Right kidney (tissue), 9 donors: ENCODE measurements around the gene UBE2K.
"Not testable (repeated sequence)": the region's sequence is repeated elsewhere in the genome, so short reads cannot be mapped to it uniquely, and the experiment has no call there.

Source experiments
- DNase-seq: peaks from one replicate; pipeline ENCODE4 v3.0.0-alpha.2; 2016
- long read RNA-seq, 8 donors: transcript quantifications; one replicate each; lab custom pipeline, GENCODE V29; 2026

Gene UBE2K
- long read RNA-seq, donor 1, full-length matches to known transcripts, result 35 of 53 reads
- long read RNA-seq, donor 1, partial matches to known transcripts, result 13 of 53 reads
- long read RNA-seq, donor 1, other reads (novel, unspliced or antisense), result 5 of 53 reads
- long read RNA-seq, donor 2, full-length matches to known transcripts, result 23 of 39 reads
- long read RNA-seq, donor 2, partial matches to known transcripts, result 16 of 39 reads
- long read RNA-seq, donor 2, other reads (novel, unspliced or antisense), result 0 of 39 reads
- long read RNA-seq, donor 3, full-length matches to known transcripts, result 10 of 17 reads
- long read RNA-seq, donor 3, partial matches to known transcripts, result 7 of 17 reads
- long read RNA-seq, donor 3, other reads (novel, unspliced or antisense), result 0 of 17 reads
- long read RNA-seq, donor 4, full-length matches to known transcripts, result 20 of 85 reads
- long read RNA-seq, donor 4, partial matches to known transcripts, result 59 of 85 reads
- long read RNA-seq, donor 4, other reads (novel, unspliced or antisense), result 6 of 85 reads
- long read RNA-seq, donor 5, full-length matches to known transcripts, result 27 of 53 reads
- long read RNA-seq, donor 5, partial matches to known transcripts, result 21 of 53 reads
- long read RNA-seq, donor 5, other reads (novel, unspliced or antisense), result 5 of 53 reads
- long read RNA-seq, donor 6, full-length matches to known transcripts, result 22 of 35 reads
- long read RNA-seq, donor 6, partial matches to known transcripts, result 13 of 35 reads
- long read RNA-seq, donor 6, other reads (novel, unspliced or antisense), result 0 of 35 reads
- long read RNA-seq, donor 7, full-length matches to known transcripts, result 45 of 106 reads
- long read RNA-seq, donor 7, partial matches to known transcripts, result 61 of 106 reads
- long read RNA-seq, donor 7, other reads (novel, unspliced or antisense), result 0 of 106 reads
- long read RNA-seq, donor 8, full-length matches to known transcripts, result 26 of 46 reads
- long read RNA-seq, donor 8, partial matches to known transcripts, result 15 of 46 reads
- long read RNA-seq, donor 8, other reads (novel, unspliced or antisense), result 5 of 46 reads

DNA sequence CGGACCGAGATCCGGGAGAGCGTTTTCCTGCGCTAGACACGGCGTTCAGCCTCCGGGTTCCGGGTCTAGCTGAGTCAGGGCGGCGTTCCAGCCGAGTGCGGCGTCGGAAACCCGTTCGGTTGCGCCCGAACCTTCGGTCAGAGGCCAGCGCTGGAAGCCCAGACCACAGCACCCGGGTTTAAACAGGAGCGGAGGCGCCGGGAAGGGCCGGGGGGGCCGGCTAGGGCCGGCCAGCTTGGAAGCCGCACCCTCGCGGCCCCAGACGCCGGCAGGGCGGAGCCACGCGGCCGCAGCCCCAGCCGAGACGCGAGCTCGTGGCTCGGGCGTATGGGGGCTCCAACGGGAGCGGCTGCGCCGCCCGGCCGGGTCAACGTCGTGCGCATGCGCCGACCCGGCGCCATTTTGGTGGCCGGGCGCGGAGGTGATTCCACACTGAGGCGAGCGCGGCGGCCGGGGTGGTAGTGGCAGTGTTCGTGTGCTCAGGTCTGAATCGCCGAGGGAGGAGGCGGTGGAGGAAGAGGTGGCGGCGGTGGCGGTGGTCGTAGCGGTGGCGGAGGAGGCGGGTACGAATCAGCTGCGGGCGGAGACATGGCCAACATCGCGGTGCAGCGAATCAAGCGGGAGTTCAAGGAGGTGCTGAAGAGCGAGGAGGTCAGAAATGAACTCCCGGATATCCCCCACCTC, at the start of gene UBE2K:
UBE2K (plus strand) TSS at position 397 of the 684 bp plus-strand sequence; CDS start at position 589, 192 bp downstream.
- peak; percentile 96 for DNase-seq

- no peak for DNase-seq
These were observed 49.7 kb upstream of the UBE2K start for GRCh38 chr4:39648213-39648612.

DNA sequence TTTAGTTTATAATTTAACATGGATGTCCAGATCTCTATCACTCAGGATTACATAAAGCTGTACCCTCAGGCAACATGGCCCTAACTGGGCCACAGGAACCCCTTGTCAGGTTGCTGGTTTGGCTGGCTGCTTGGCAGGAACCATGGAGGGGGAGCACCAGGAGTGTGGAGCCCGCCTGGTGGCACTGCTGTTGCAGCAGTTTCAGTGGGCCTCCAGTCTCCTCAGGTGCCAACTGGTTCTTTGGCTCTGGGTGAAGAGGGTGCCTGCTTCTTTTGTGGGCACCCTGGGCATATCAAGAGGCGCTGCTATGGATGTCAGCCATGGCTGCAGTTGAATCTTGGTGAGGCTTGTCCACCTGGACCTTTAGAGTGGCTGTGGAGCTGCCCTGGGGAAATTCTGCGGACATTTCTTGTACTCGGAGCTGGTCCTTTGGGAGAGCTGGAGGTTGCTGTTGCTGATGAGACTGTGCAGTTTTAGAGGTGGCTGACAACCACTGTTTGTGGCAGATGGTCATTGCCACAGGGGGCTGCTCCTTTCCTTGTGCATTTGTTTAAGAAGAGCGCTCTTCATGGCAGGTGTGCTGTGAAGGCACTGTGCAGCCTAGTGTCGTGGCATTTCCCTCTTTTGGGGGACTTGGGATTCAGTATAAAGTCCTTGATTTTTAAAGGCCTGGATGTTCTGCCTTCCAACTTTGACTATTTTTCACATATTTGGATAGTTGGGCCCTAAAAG, 48.9 kb upstream of the UBE2K start:
- DNase-seq, result no peak

GRCh38 chr4:39649639-39650265, 48.2 kb upstream of the UBE2K start:
- DNase-seq, result no peak

- DNase-seq, result not testable (repeated sequence)
These were observed 46.4 kb upstream of the UBE2K start for GRCh38 chr4:39651586-39651985.

DNA sequence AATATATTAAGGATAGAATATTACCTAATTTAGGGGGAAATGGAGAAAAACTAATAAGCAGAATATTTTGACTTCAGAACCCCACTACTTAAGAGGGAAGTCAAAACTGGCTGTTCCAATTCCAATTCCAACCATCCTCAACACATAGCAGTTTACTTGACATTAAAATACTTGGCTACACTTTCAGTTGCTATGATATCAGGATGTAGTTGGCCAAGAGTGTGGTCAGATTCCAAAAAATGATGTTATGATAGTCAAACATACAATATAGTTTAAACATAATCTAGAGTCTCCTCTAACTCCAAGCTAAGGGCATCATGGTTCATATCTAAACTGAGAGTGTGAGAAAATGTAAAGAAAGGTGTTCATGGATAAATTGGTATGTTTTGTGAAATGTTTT, 42.7 kb upstream of the UBE2K start:
- DNase-seq, result no peak

- no peak for DNase-seq
These were observed 42.1 kb upstream of the UBE2K start for GRCh38 chr4:39655876-39656275.

GRCh38 chr4:39656638-39657037, 41.3 kb upstream of the UBE2K start:
- not testable (repeated sequence) for DNase-seq

GRCh38 chr4:39657465-39657864, 40.5 kb upstream of the UBE2K start:
- DNase-seq, result no peak

DNA sequence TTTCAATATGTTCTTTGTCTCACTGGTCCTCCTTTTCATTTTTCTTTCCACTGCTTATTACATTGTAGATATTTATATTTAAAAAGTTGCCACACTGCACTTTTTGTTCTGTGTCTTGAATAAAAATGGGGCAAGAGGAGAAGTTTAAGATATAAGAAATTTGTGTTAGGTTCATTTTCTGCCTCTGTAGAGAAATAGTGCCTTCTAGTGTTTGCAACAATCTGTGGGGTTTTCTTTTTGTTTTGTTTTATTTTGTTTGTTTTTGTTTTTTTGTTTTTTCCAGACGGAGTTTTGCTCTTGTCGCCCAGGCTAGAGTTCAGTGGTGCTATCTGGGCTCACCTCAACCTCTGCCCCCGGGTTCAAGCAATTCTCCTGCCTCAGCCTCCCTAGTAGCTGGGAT, 39.2 kb upstream of the UBE2K start:
- no peak for DNase-seq

- no peak for DNase-seq
These were observed 37.9 kb upstream of the UBE2K start for GRCh38 chr4:39660045-39660444.

DNA sequence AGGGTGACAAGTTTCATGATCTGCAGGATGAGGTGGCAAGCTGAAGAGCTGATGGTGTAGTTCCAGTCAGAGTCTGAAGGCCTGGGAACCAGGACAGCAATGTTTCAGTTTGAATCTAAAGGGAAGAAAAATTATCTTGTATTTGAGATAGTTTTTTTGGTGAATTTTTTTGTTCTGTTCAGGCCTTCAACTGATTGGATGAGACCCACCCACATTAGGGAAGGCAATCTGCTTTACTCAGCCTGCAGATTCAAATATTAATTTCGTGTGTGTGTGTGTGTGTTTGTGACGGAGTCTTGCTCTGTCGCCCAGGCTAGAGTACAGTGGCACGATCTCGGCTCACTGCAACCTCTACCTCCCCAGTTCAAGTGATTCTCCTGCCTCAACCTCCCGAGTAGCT, 37.2 kb upstream of the UBE2K start:
- no peak for DNase-seq

DNA sequence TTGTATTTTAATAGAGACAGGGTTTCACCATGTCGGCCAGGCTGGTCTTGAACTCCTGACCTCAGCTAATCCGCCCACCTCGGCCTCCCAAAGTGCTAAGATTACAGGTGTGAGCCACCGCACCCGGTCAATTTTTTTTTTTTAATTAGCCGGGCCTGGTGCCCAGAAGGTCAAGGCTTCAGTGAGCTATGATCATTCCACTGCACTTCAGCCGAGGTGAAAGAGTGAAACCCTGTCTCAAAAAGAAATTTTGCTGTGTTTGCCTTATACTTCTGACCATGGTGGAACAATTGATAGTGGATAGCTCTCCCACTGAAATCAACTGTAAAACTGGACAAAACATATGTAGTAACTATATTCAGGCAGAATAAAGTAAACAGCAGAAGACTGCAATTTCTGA, 35.3 kb upstream of the UBE2K start:
- DNase-seq, result no peak

- DNase-seq, result no peak
These were observed 32.9 kb upstream of the UBE2K start for GRCh38 chr4:39664828-39665731.

- no peak for DNase-seq
These were observed 30.2 kb upstream of the UBE2K start for GRCh38 chr4:39667706-39668105.

GRCh38 chr4:39668887-39669286, 29.0 kb upstream of the UBE2K start:
- DNase-seq, result no peak

GRCh38 chr4:39670296-39670695, 27.6 kb upstream of the UBE2K start:
- not testable (repeated sequence) for DNase-seq

DNA sequence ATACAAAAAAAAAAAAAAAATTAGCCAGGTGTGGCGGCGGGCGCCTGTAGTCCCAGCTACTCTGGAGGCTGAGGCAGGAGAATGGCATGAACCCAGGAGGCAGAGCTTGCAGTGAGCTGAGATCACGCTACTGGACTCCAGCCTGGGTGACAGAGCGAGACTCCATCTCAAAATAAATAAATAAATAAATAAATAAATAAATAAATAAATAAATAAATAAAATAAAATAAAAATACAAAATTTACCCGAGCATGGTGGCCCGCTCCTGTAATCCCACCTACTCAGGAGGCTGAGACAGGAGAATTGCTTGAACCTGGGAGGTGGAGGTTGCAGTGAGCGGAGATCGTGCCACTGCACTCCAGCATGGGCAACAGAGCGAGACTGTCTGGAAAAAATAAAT, 22.3 kb upstream of the UBE2K start:
- DNase-seq, result not testable (repeated sequence)

DNA sequence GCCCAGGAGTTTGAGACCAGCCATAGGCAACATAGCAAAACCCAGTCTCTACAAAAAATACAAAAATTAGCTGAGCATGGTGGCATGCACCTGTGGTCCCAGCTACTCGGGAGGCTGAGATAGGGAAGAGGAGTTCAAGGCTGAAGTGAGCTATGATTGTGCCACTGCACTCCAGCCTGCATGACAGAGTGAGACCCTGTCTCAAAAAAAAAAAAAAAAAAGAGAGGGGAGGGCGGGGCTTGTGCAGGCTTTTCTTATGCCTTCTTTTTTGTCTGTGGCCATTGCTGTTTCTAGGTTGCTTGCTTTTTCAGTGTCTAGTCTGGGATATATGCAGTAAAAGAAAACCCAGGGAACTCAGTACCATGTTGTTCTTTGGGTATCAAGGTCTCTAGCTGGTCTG, 16.9 kb upstream of the UBE2K start:
- not testable (repeated sequence) for DNase-seq

- no peak for DNase-seq
These were observed 15.8 kb upstream of the UBE2K start for GRCh38 chr4:39682138-39682537.
